ENCODE results near the gene MEOX1.

DNA sequence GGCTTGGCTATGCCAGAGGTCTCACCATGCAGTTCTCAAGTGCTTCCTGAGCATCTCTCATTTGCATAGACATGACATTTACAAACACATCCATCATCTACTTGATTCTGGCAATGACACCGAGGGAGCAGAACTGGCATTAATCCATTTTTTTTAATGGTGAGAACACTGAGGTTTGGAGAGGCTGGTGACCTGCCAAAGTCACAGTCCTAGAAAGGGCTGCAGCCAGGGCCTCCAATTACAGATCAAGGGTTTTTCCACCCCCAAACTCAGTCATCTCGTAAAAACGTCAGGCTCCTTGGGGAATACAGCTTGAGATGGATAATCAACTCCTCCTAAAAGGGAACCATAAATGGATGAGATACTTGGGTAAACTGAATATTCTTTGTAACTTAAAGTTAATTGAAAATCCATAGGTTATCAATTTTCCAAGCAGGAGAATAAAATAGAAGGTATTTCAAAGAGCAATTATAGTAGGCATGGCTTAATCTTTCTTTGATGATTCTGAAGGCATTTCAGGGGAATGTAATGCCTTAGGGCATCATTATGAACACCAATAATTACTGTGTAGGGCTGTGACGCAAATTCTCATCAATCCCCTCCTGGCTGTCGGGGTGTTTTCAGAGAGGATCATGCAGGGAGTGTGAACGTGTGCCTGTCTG is 9.4 kb upstream of the MEOX1 start:
- TF ChIP-seq, protein P1, sequence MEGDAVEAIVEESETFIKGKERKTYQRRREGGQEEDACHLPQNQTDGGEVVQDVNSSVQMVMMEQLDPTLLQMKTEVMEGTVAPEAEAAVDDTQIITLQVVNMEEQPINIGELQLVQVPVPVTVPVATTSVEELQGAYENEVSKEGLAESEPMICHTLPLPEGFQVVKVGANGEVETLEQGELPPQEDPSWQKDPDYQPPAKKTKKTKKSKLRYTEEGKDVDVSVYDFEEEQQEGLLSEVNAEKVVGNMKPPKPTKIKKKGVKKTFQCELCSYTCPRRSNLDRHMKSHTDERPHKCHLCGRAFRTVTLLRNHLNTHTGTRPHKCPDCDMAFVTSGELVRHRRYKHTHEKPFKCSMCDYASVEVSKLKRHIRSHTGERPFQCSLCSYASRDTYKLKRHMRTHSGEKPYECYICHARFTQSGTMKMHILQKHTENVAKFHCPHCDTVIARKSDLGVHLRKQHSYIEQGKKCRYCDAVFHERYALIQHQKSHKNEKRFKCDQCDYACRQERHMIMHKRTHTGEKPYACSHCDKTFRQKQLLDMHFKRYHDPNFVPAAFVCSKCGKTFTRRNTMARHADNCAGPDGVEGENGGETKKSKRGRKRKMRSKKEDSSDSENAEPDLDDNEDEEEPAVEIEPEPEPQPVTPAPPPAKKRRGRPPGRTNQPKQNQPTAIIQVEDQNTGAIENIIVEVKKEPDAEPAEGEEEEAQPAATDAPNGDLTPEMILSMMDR (IDR thresholded peaks at IDR 0.05), result no peak
- TF ChIP-seq EP300 (IDR thresholded peaks at IDR 0.05), result no peak
- no peak for TF ChIP-seq POLR2AphosphoS5 (IDR thresholded peaks at IDR 0.05)
- TF ChIP-seq POLR2A (IDR thresholded peaks at IDR 0.05), result no peak
